Activated CD8-positive, alpha-beta memory T cell treated with anti-CD3 and anti-CD28 coated beads, Interleukin-2, amount 50 U/mL, for 4 hours (primary cell): Measurements from ENCODE around the gene TBC1D14.
"Not testable (repeated sequence)": the region's sequence is repeated elsewhere in the genome, so short reads cannot be mapped to it uniquely, and the experiment has no call there.

ENCODE experiments used
- DNase-seq: peaks from one replicate; pipeline ENCODE4 v3.0.0-alpha.2; 2020

Gene TBC1D14

GRCh38 chr4:6910960-6911874, 1.6 kb downstream of the TBC1D14 start:
- DNase-seq: no peak

GRCh38 chr4:6911917-6912316, 2.3 kb downstream of the TBC1D14 start:
- not testable (repeated sequence) for DNase-seq

GRCh38 chr4:6912441-6912840, 2.8 kb downstream of the TBC1D14 start:
- DNase-seq: no peak

GRCh38 chr4:6913350-6913905, 3.8 kb downstream of the TBC1D14 start:
- DNase-seq: no peak

- no peak for DNase-seq
These were observed 4.8 kb downstream of the TBC1D14 start for GRCh38 chr4:6914448-6914847.

- no peak for DNase-seq
These were observed 5.7 kb downstream of the TBC1D14 start for GRCh38 chr4:6915041-6916005.

GRCh38 chr4:6916069-6916586, 6.5 kb downstream of the TBC1D14 start:
- no peak for DNase-seq

GRCh38 chr4:6916587-6917460, 7.2 kb downstream of the TBC1D14 start:
- DNase-seq: peak; percentile 48

GRCh38 chr4:6917461-6918271, 8.0 kb downstream of the TBC1D14 start:
- DNase-seq: no peak

- no peak for DNase-seq
These were observed 8.7 kb downstream of the TBC1D14 start for GRCh38 chr4:6918338-6918737.

GRCh38 chr4:6920171-6920570, 10.5 kb downstream of the TBC1D14 start:
- no peak for DNase-seq

- no peak for DNase-seq
These were observed 13.9 kb downstream of the TBC1D14 start for GRCh38 chr4:6923507-6923906.

GRCh38 chr4:6924361-6924779, 14.7 kb downstream of the TBC1D14 start:
- no peak for DNase-seq

GRCh38 chr4:6925357-6925836, 15.8 kb downstream of the TBC1D14 start:
- no peak for DNase-seq

GRCh38 chr4:6926081-6926480, 16.5 kb downstream of the TBC1D14 start:
- no peak for DNase-seq

- DNase-seq: peak; percentile 65
These were observed 17.3 kb downstream of the TBC1D14 start for GRCh38 chr4:6926681-6927478.

- no peak for DNase-seq
These were observed 18.5 kb downstream of the TBC1D14 start for GRCh38 chr4:6928081-6928480.

- DNase-seq: no peak
These were observed 19.7 kb downstream of the TBC1D14 start for GRCh38 chr4:6929339-6929811.

GRCh38 chr4:6929812-6930464, 20.3 kb downstream of the TBC1D14 start:
- no peak for DNase-seq
